HL-60 (cell line): Measurements from ENCODE around the gene FOXD4.
"Not testable (repeated sequence)": the region's sequence is repeated elsewhere in the genome, so short reads cannot be mapped to it uniquely, and the experiment has no call there.

Source experiments
- CTCF ChIP-seq: IDR thresholded peaks from one replicate; pipeline ENCODE4 v1.5.1; 2011; ENCODE audit warnings: low read length, control low read depth, inconsistent platforms; ENCODE audit not compliant: insufficient read depth
- GABPA ChIP-seq: IDR thresholded peaks from 2 replicates; pipeline ENCODE4 v1.6.1; 2012; ENCODE audit warnings: low read depth
- POLR2AphosphoS5 ChIP-seq: IDR thresholded peaks from 2 replicates; pipeline ENCODE4 v1.6.1; 2012; ENCODE audit warnings: low read depth
- REST ChIP-seq: IDR thresholded peaks from 2 replicates; pipeline ENCODE4 v1.6.1; 2012; ENCODE audit warnings: low read depth; ENCODE audit not compliant: insufficient replicate concordance

- TF ChIP-seq CTCF, REST, POLR2AphosphoS5, GABPA: not testable (repeated sequence)
Measured at GRCh38 chr9:139880-140279, 21.7 kb upstream of the FOXD4 start.
